Vagina (tissue), 2 donors: Measurements from ENCODE around the gene FBXO42. TPM values are rescaled to one million over a fixed set of nuclear protein-coding genes. Genes with fewer than 3 reads are reported as not detected.
A peak's percentile ranks its signal among the peaks of the same experiment; 100 is the strongest.
"Not testable (repeated sequence)": the region's sequence is repeated elsewhere in the genome, so short reads cannot be mapped to it uniquely, and the experiment has no call there.

Source experiments
- DNase-seq, 2 donors: peaks; one replicate each; pipeline ENCODE4 v3.0.0-alpha.2; 2017; ENCODE audit errors: extremely low spot score in 2 of 2
- H3K27ac ChIP-seq: fragments of 200-600 bp; sonication (generic); one replicate; pipeline ENCODE4 v1.5.1; 2019
- H3K27me3 ChIP-seq: fragments of 200-600 bp; sonication (generic); one replicate; pipeline ENCODE4 v1.5.1; 2019
- H3K36me3 ChIP-seq, 2 donors: fragments of 200-600 bp; sonication (generic); one replicate each; pipeline ENCODE4 v1.5.1; 2017 to 2019
- H3K4me1 ChIP-seq: fragments of 200-600 bp; sonication (generic); one replicate; pipeline ENCODE4 v1.5.1; 2019
- H3K4me3 ChIP-seq, 2 donors: fragments of 200-600 bp; sonication (generic); 1 replicate in 1 of 2; 2 replicates in 1 of 2; pipeline ENCODE4 v1.5.1; 2016 to 2019
- H3K9me3 ChIP-seq: fragments of 200-600 bp; sonication (generic); one replicate; pipeline ENCODE4 v1.5.1; 2019
- CTCF ChIP-seq, 3 experiments: fragments of 450-650 bp in 2 of 3; fragments of 200-600 bp in 1 of 3; sonication (generic) in 1 of 3; IDR thresholded peaks; one replicate each; pipeline ENCODE4 v1.5.1; 2017 to 2019; ENCODE audit warnings: antibody characterized with exemption in 3 of 3, mild to moderate bottlenecking in 2 of 3, moderate library complexity in 2 of 3
- POLR2A ChIP-seq, 2 donors: fragments of 450-650 bp; IDR thresholded peaks; one replicate each; pipeline ENCODE4 v1.6.1; 2017; ENCODE audit warnings: antibody characterized with exemption in 2 of 2, mild to moderate bottlenecking in 2 of 2, moderate library complexity in 2 of 2
- POLR2AphosphoS5 ChIP-seq, 2 donors: sonication (generic); formaldehyde crosslinking; IDR thresholded peaks; one replicate each; pipeline ENCODE4 v1.9.0; 2017; ENCODE audit warnings: antibody characterized with exemption in 2 of 2, mild to moderate bottlenecking in 2 of 2, low read depth in 1 of 2; ENCODE audit not compliant: insufficient read depth in 1 of 2
- intact Hi-C: fragments of 100-400 bp; cut with DNase I; formaldehyde crosslinking; loops from one replicate; pipeline ENCODE4 v1.15.1; 2023
- total RNA-seq: library from RNA; depleted of rRNA; stranded (reverse); fragments of >200 nt; gene quantifications from one replicate; pipeline ENCODE4 v1.2.3, GENCODE V29; 2016

FBXO42 gene
- total RNA-seq, 1 donor from 2014 or later, result 24.8 TPM

GRCh38 chr1:16366722-16367257 is 14.5 kb upstream of the FBXO42 start, which contains the start of gene SZRD1:
SZRD1 (plus strand) TSS chr1:16367242; CDS start chr1:16367258, 16 bp downstream.
- H3K36me3 ChIP-seq, result no peaks in the 10 kb centered on the region
- peak within 1 kb of the TSS; percentile 83 to 92 for H3K4me3 ChIP-seq
- no peaks in the 10 kb centered on the region for H3K27me3 ChIP-seq
- DNase-seq, result peak; percentile 98 to 99
- H3K27ac ChIP-seq, result peak within 1 kb of the TSS; percentile 96
- no peaks in the 10 kb centered on the region for H3K9me3 ChIP-seq
- peaks cover 38% of the 10 kb centered on the region for H3K4me1 ChIP-seq
- intact Hi-C loops, result loop anchor here (10.0 kb wide), 1 partner anchor 292 kb away; the partner anchor contains the start of gene FAM131C
- TF ChIP-seq POLR2A (IDR thresholded peaks at IDR 0.05), result no peak
- TF ChIP-seq CTCF (IDR thresholded peaks at IDR 0.05), result no peak
- TF ChIP-seq POLR2AphosphoS5 (IDR thresholded peaks at IDR 0.05; ENCODE audit: insufficient read depth in 1 of 2, low read depth in 1 of 2), result peak in 1 of 2 donors; percentile 97

GRCh38 chr1:16365146-16365498 is 12.8 kb upstream of the FBXO42 start:
- DNase-seq, H3K9me3 ChIP-seq, H3K27me3 ChIP-seq, H3K27ac ChIP-seq, H3K36me3 ChIP-seq, H3K4me3 ChIP-seq: not testable (repeated sequence)
- peak in 1 of 2 donors; percentile 64 for TF ChIP-seq POLR2AphosphoS5 (IDR thresholded peaks at IDR 0.05; ENCODE audit: insufficient read depth in 1 of 2, low read depth in 1 of 2)
- intact Hi-C loops, result loop anchor here (10.0 kb wide), 1 partner anchor 290 kb away; the partner anchor contains the start of gene FAM131C
- H3K4me1 ChIP-seq, result peaks cover 21% of the 10 kb centered on the region

- no peak overlapping the region for H3K27ac ChIP-seq
- intact Hi-C loops, result no loop called here
- peaks cover 8% of the 10 kb centered on the region for H3K4me1 ChIP-seq
- DNase-seq, result no peak
- no peaks in the 10 kb centered on the region for H3K27me3 ChIP-seq
- H3K36me3 ChIP-seq, result no peaks in the 10 kb centered on the region
- no peaks in the 10 kb centered on the region for H3K9me3 ChIP-seq
- TF ChIP-seq CTCF (IDR thresholded peaks at IDR 0.05) (no peak), POLR2A (IDR thresholded peaks at IDR 0.05) (no peak), POLR2AphosphoS5 (IDR thresholded peaks at IDR 0.05; ENCODE audit: insufficient read depth in 1 of 2, low read depth in 1 of 2) (no peak)
- no peak overlapping the region for H3K4me3 ChIP-seq
Measured at GRCh38 chr1:16356867-16357266, 4.6 kb upstream of the FBXO42 start.

- TF ChIP-seq POLR2A (IDR thresholded peaks at IDR 0.05) (no peak), CTCF (IDR thresholded peaks at IDR 0.05) (no peak), POLR2AphosphoS5 (IDR thresholded peaks at IDR 0.05; ENCODE audit: insufficient read depth in 1 of 2, low read depth in 1 of 2) (no peak)
- intact Hi-C loops, result no loop called here
- no peak for DNase-seq
Measured at GRCh38 chr1:16354619-16355018, 2.3 kb upstream of the FBXO42 start.

GRCh38 chr1:16352842-16353535 is 709 bp upstream of the FBXO42 start:
- Histone ChIP-seq H3K4me3 (peak overlapping the region; percentile 85 to 88), H3K27me3 (no peaks in the 10 kb centered on the region), H3K36me3 (no peaks in the 10 kb centered on the region), H3K9me3 (no peaks in the 10 kb centered on the region), H3K27ac (peak overlapping the region; percentile 94), H3K4me1 (peaks cover 29% of the 10 kb centered on the region)
- intact Hi-C loops, result loop anchor here (1.0 kb wide), 1 partner anchor 99 kb away; no protein-coding TSS in a partner anchor
- DNase-seq, result no peak
- no peak for TF ChIP-seq POLR2AphosphoS5 (IDR thresholded peaks at IDR 0.05; ENCODE audit: insufficient read depth in 1 of 2, low read depth in 1 of 2)

More at GRCh38 chr1:16354619-16355018, 2.3 kb upstream of the FBXO42 start:
- Histone ChIP-seq H3K4me3 (no peak overlapping the region), H3K27me3 (no peaks in the 10 kb centered on the region), H3K36me3 (no peaks in the 10 kb centered on the region), H3K27ac (no peak overlapping the region), H3K4me1 (peaks cover 15% of the 10 kb centered on the region), H3K9me3 (no peaks in the 10 kb centered on the region)
